Ishikawa (cell line): ENCODE measurements around the gene BCCIP.

Experiments
- CEBPB ChIP-seq: IDR thresholded peaks from 2 replicates; pipeline ENCODE4 v1.6.1; 2012
- EP300 ChIP-seq: IDR thresholded peaks from 2 replicates; pipeline ENCODE4 v1.6.1; 2012; ENCODE audit warnings: borderline replicate concordance
- FOXM1 ChIP-seq: IDR thresholded peaks from 2 replicates; pipeline ENCODE4 v1.6.1; 2012; ENCODE audit warnings: low read depth, borderline replicate concordance
- RAD21 ChIP-seq: IDR thresholded peaks from 2 replicates; pipeline ENCODE4 v1.6.1; 2012; ENCODE audit warnings: low read depth
- TEAD4 ChIP-seq: IDR thresholded peaks from 2 replicates; pipeline ENCODE4 v1.6.1; 2012
- TF ChIP-seq, protein P1 (sequence below): IDR thresholded peaks from 2 replicates; pipeline ENCODE4 v1.6.1; 2012

GRCh38 chr10:125802739-125803138 lies 20.6 kb upstream of the BCCIP start:
- TF ChIP-seq, protein P1, sequence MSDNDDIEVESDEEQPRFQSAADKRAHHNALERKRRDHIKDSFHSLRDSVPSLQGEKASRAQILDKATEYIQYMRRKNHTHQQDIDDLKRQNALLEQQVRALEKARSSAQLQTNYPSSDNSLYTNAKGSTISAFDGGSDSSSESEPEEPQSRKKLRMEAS = no peak
- no peak for TF ChIP-seq RAD21
- no peak for TF ChIP-seq TEAD4
- TF ChIP-seq FOXM1 = no peak
- TF ChIP-seq CEBPB = no peak
- TF ChIP-seq EP300 = no peak
